Activated CD4-positive, alpha-beta T cell treated with anti-CD3 and anti-CD28 coated beads, Interleukin-2, amount 50 U/mL, for 48 hours (primary cell): Measurements from ENCODE around the gene TRAPPC10.

ENCODE experiments used
- DNase-seq, 2 experiments: peaks; one replicate each; pipeline ENCODE4 v3.0.0-alpha.2; 2020

TRAPPC10 gene

GRCh38 chr21:44047996-44048560, 36.0 kb downstream of the TRAPPC10 start:
- DNase-seq: no peak

GRCh38 chr21:44049182-44049581, 37.1 kb downstream of the TRAPPC10 start:
- no peak for DNase-seq

- no peak for DNase-seq
These were observed 37.5 kb downstream of the TRAPPC10 start for GRCh38 chr21:44049606-44050005.

DNA sequence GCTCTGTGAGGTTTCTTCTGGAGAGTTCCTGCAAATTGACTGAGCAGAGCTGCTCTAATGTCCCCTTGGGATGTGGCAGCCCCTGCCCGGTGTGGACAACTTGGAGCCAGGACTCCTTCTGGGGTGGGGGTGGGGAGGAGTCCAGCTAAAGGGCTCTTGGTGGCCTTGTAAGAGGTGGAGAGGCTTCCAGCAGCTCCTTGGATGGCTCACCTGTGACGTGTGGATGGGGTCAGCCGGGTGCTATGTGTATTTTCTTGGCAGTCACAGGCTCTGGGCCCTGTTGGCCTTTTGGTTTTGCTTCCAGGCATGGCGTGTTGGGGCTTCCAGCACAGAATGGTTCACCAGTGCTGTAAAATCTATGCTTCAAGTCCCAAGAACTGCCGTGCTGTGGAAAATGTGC, 38.2 kb downstream of the TRAPPC10 start:
- no peak for DNase-seq

DNA sequence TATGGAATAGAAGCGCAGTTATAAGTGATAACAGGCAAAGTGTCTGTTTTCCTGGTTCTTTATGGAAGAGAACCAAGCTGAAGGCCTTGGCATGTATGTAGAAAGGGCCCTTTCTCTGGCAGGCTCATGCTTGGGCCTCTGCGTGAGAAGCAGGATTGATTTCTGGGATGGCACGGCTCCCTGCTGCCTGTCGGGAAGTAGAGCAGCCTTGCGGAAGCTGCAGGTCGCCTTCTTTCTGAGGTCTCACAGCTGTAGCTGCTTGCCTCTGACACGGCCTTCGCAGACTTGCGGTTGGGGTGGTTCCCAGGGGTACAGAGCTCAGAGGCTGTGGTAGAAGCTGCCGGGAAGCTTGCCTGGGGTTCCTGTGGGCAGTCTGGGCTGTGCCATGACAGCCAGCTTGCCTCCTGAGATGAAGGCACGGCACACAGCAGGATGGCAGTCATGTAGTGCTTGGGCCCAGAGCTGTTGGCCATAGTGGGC, 39.4 kb downstream of the TRAPPC10 start:
- no peak for DNase-seq

- no peak for DNase-seq
These were observed 40.1 kb downstream of the TRAPPC10 start for GRCh38 chr21:44052071-44052829.

DNA sequence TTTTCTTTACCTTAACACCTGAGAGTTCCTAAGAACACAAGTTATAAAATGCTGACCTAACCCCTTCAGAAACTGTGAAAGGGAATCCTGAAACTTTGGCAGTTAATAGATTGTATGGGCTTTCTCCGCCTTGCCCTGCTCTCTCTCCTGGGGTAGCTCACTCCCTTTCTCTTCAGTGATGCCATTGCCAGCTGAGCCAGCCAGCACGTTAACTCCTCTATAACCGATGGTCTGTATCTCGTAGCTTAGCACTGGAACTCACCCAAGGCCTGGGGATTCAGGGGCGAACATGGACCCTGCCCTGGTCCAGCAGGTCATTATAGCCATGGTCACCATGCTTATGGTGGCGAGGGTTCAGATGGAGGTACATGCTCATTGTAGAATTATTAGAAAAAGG, 40.7 kb downstream of the TRAPPC10 start:
- DNase-seq: no peak

GRCh38 chr21:44053567-44053966, 41.5 kb downstream of the TRAPPC10 start:
- DNase-seq: no peak

GRCh38 chr21:44054710-44055109, 42.6 kb downstream of the TRAPPC10 start:
- DNase-seq: no peak

DNA sequence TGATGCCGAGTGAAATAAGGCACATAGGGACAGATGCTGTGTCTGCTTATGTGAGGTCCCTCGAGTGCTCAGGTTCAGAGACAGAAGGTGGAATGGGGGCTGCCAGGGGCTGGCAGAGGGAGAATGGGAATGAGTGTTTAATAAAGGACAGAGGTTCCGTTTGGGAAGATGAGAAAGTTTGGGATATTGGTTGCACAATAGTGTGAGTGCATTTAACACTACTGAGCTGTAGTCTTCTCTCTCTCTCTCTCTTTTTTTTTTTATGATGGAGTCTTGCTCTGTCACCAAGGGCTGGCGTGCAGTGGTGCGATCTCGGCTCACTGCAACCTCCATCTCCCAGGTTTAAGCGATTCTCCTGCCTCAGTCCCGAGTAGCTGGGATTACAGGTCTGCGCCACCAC, 44.9 kb downstream of the TRAPPC10 start:
- DNase-seq: no peak

GRCh38 chr21:44057960-44058651, 46.0 kb downstream of the TRAPPC10 start:
- peak; percentile 74 to 82 for DNase-seq

DNA sequence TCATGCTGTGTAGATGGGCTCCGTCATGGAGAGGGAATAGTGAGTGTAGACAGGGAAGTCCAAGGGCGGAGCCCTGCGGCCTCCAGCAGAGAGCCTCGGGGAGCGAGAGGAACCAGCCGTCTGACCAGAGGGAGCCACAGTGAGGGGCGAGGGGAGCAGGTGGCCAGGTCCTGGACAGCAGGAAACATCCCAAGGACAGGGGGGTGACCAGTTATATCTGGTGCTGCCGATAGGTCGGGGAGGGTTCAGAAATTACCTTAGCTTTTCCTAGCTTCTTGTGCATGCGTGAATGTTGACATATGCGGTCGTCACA, 46.5 kb downstream of the TRAPPC10 start:
- no peak for DNase-seq

DNA sequence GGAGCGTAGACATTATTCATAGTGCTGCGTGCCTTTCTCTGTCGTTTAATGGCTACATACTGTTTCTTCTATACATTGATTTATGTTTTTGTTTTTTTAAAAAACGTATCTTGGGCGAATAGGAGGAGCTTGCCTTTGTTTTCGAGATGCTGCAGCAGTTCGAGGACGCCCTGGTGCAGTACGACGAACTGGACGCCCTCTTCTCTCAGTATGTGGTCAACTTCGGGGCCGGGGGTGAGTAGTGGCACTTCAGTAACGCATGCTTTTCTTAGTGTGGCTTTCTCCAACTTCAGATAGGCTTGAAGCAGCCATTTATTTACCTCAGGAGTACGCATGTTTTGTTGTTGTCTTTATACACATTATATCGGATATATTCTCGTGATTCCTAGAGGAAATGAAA, 46.9 kb downstream of the TRAPPC10 start:
- DNase-seq: no peak

DNA sequence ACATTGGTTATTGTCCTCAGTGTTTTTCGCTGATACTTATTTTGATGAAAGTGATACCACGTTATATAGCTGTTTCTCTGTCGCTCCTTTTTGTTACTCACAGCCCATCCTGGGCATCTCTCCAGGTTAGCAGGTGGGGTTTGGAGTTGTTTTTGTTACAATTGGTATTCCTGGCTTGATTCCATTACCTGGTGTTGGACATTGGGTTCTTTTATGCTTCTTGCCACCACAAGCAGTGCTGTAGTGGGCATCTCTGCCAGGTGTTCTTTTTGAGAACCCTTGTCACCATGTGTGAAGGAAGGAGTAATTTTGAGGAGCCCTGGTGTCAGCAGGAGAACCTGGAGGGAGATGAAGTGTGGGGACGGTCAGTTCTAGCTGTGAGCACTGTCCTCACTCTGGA, 47.6 kb downstream of the TRAPPC10 start:
- DNase-seq: no peak

GRCh38 chr21:44062380-44062779, 50.3 kb downstream of the TRAPPC10 start:
- DNase-seq: no peak

- DNase-seq: no peak
These were observed 51.2 kb downstream of the TRAPPC10 start for GRCh38 chr21:44063151-44063912.

DNA sequence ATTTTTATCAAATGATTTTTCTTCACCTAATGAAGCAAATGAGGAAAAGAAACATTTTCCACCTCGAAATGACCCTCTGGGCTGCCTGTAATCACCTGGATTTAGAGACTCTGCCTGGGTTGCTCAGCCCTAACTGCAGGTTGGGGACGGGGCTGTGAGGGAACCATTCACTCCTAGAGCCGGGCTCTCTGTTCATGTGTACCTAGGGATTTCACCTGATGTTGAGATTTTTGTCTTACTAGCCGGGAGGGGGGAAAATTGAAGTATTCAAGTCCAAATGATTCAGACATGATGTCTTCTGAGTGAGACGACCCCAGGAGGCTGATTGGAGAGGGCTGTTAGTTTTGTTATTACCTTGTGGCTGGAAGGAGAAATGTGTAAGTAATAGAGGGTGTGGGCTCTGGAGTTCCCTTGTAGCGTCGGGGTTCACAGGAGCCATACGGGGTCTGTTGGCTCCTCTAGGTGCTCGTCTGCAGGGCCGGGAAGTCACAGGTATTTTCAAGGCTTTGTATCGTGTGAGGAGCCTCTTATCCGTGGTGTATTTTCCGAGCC, 52.8 kb downstream of the TRAPPC10 start:
- no peak for DNase-seq

- peak; percentile 65 to 76 for DNase-seq
These were observed 53.3 kb downstream of the TRAPPC10 start for GRCh38 chr21:44065428-44065827.

DNA sequence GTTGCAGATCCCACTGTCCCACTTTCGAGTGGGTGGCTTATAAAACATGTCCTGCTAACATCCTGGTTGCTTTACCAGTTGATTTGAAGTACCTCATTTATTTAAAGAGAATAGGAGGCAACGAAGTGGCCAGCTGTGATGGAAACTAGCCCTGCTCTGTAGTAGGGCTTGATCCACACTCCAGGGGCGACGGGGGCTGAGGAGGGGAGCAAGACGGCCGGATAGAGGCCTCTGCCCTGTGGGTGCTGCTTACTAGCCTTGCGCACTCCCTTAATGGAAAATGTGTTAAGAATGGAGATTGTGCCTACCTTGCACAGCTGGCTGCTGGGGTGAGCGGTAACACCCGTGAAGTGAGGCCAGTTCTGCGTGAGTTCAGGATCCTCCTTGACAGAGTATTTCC, 54.0 kb downstream of the TRAPPC10 start:
- DNase-seq: no peak

DNA sequence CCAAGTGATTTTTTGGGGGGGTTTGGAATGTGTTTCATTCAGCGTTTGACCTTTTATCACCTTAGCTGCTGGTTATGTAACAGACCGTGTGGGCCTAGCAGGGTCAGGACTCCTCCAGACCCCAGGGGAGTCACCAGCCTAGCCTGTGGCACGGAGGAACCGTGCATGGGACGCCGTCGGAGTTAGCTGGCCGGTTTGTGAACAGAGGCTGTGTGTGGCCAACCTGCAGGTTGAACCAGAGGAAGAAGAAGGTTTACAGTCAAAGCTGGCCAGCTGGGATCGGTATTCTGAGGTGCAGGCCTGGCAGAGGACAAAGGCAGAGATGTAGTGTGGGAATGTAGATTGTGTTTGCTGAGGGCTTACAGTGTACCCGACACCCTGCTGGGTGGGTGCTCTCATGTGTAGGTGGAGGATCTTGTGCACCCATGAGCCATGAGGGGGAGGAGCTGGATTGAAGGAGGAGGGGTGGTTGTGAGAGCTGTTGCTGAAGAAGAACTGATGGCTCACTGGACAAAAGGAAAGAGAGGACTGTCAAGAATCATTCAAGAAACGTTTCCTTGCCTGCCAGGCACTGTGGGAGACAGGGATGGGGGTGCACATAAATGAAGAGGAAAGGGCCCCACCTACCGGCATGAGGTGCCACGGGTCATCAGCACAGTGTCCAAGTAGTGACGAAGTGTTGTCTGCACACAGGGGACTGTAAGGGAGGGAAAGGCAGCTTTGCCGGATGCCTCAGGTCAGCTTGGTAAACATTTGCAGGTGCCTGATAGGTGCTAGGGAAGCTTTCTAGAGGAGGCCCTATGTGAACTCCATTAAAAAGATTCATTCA, 55.1 kb downstream of the TRAPPC10 start:
- DNase-seq: no peak

DNA sequence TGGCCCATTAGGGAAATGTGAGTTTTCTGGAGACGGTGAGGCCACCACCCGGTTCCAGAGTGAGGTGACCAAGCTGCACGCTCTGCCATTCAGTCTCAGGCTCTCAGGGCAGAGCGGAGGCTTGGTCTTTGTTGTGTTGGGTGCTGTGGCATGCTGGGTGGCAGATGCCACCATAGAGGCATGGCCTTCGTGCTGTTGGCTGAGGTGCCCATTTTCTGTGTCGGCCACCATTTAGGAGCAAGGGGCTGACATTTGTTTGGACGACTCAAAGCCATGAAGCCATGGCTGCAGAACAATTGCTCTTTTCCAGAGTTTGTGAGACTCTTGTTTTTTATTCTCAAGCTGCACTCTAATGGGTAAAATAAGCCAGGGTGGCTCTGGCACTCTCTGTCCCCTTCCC, 58.3 kb downstream of the TRAPPC10 start:
- no peak for DNase-seq
